Measurements from ENCODE around the gene RAB11FIP2.
"Not testable (repeated sequence)": the region's sequence is repeated elsewhere in the genome, so short reads cannot be mapped to it uniquely, and the experiment has no call there.

RAB11FIP2 gene, protein sequence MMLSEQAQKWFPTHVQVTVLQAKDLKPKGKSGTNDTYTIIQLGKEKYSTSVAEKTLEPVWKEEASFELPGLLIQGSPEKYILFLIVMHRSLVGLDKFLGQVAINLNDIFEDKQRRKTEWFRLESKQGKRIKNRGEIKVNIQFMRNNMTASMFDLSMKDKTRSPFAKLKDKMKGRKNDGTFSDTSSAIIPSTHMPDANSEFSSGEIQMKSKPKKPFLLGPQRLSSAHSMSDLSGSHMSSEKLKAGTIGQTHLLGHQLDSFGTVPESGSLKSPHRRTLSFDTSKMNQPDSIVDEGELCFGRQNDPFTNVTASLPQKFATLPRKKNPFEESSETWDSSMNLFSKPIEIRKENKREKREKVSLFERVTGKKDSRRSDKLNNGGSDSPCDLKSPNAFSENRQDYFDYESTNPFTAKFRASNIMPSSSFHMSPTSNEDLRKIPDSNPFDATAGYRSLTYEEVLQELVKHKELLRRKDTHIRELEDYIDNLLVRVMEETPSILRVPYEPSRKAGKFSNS

DNA sequence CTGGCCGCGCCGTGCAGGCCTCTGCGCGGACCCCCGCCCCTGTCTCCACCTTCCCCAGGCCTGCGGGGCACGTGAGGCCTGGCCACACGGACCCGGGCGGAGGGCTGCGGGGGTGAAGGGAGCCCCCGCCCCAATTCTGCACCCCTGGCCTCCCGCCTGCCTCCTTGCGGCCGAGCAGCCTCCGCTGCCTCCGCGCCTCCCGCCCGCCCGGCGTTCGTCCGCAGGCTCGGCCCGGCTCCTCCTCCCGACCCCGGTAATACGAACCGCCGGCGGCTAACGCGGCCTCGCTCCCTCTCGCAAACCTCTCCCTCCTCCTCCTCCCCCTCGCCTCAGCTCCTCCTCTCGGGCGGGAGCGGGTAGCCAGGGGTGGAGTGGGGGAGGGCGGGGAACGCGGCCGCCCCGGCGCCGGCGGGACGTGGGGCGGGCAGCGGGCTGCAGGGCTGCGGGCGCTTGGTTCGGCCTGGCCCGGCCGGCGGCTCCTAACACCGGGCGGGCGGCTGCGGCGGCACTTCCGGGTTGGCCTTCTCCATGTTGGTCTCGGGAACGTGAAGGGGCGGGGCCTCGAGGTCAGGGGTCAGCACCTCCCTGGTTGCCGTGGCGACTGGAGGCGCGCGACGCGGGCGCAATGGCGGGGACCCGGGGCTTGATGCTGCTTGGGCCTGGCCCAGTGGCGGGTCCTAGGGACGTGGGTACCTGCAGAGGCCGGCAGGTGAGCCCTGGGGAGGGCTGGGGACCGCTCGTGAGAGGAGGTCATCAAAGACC lies at the start of gene RAB11FIP2:
RAB11FIP2 (minus strand) TSS at position 547 of the 762 bp plus-strand sequence. CDS start 778 bp downstream, outside the sequence.
- DNase-seq (ENCODE audit: low read depth), result peak; percentile 94
- TF ChIP-seq, protein P1, sequence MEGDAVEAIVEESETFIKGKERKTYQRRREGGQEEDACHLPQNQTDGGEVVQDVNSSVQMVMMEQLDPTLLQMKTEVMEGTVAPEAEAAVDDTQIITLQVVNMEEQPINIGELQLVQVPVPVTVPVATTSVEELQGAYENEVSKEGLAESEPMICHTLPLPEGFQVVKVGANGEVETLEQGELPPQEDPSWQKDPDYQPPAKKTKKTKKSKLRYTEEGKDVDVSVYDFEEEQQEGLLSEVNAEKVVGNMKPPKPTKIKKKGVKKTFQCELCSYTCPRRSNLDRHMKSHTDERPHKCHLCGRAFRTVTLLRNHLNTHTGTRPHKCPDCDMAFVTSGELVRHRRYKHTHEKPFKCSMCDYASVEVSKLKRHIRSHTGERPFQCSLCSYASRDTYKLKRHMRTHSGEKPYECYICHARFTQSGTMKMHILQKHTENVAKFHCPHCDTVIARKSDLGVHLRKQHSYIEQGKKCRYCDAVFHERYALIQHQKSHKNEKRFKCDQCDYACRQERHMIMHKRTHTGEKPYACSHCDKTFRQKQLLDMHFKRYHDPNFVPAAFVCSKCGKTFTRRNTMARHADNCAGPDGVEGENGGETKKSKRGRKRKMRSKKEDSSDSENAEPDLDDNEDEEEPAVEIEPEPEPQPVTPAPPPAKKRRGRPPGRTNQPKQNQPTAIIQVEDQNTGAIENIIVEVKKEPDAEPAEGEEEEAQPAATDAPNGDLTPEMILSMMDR (conservative IDR thresholded peaks at IDR 0.05; ENCODE audit: low read length), result no peak; the same call in 1 of the 2 replicates
- peak within 1 kb of the TSS; percentile 73 for H3K4me3 ChIP-seq (ENCODE audit: low read length)

DNA sequence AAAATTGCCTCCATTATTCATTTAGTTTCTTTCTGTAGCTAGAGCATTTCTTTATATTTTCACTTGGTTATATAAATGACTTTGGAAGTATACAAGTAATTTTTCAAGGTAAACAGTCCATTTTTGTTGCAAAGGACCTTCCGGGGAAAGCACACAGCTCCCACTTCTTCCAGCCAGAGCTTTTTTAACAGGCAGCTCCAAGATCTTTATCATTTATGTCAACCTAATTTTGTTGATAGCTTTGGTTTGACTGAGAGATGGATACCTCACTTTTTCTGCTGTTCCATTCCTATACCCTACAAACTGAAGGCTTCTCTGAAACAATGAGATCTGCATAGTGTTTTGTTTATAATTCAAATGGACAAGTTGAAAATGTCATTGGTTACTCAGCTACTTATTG lies 49.3 kb upstream of the RAB11FIP2 start:
- TF ChIP-seq, protein P1 (conservative IDR thresholded peaks at IDR 0.05; ENCODE audit: low read length), result no peak
- DNase-seq (ENCODE audit: low read depth), result no peak

DNA sequence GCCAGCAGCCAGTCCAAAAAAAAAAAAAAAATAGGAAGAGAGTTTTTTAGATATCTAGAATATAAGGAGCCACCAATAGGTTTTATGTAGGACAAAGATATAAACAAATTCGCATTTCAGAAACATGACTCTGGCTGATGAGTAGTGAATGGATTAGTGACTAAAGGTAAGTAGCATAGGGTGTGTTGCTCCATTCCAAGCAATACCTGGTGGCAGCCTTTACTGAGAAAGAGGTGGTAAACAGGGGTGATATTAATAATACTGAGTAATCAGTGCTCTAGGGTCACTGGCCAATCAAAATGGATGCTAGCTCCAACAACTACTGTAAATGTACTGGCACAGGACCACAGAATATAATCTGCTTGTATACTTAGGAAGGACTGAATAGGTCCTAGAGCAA lies 45.5 kb upstream of the RAB11FIP2 start:
- TF ChIP-seq, protein P1 (conservative IDR thresholded peaks at IDR 0.05; ENCODE audit: low read length), result no peak
- H3K4me3 ChIP-seq (ENCODE audit: low read length), result no peak overlapping the region
- no peak for DNase-seq (ENCODE audit: low read depth)

More for the DNA sequence above, 49.3 kb upstream of the RAB11FIP2 start:
- no peak overlapping the region for H3K4me3 ChIP-seq (ENCODE audit: low read length)

DNA sequence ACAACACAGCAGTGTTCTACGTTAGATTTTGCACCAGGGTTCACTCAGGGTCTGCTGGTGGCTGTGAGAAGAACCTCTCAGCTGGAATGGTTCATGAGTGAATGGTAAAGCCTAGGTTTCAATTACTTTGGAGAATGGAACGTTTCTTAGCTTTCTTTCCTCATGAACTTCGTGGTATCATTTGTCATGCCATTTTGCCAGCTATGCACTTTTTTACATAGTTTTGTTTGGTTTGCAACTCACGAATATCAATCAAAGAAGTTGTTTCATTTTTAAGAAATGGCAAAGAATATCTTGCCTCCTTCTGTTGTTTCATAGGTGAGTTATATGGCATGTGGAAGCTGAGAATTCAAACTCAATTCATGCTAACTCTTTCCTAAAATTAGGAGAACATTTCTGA lies 34.1 kb upstream of the RAB11FIP2 start:
- no peak for DNase-seq (ENCODE audit: low read depth)

DNA sequence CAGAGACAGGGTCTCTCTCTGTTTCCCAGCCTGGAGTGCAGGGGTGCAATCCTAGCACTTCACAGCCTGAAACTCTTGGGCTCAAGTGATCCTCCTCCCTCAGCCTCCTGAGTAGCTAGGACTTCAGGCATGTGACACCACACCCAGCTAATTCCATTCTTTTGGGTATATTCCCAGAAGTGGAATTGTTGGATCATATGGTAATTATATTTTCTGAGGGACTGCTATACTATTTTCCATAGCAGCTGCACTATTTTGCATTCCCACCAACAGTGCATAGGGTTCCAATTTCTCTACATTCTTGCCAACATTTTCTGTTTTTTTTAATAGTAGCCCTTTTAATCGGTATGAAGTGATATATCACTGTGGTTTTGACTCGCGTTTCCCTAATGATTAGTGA lies 30.0 kb upstream of the RAB11FIP2 start:
- no peak overlapping the region for H3K4me3 ChIP-seq (ENCODE audit: low read length)
- DNase-seq (ENCODE audit: low read depth), result no peak
- TF ChIP-seq, protein P1 (conservative IDR thresholded peaks at IDR 0.05; ENCODE audit: low read length), result no peak

More for the DNA sequence above, 34.1 kb upstream of the RAB11FIP2 start:
- TF ChIP-seq, protein P1 (conservative IDR thresholded peaks at IDR 0.05; ENCODE audit: low read length), result no peak
- H3K4me3 ChIP-seq (ENCODE audit: low read length), result no peak overlapping the region

DNA sequence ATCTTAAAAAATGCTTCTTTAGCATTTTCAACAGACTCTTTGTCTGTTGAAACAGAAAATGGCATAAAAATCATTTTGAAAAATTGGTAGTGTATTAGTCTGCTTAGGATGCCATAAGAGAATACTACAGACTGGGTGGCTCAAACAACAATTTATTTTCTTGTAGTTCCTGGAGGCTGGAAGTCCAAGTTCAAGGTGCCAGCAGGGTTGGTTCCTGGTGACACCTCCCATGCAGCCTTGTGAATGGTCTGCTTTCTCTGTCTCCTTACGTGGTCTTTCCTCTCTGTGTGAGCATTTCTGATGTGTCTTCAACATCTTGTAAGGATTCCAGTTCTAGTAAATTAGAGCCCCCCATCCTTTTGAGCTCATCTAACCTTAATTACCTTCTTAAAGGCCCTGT lies 26.1 kb upstream of the RAB11FIP2 start:
- no peak overlapping the region for H3K4me3 ChIP-seq (ENCODE audit: low read length)
- TF ChIP-seq, protein P1 (conservative IDR thresholded peaks at IDR 0.05; ENCODE audit: low read length), result no peak
- no peak for DNase-seq (ENCODE audit: low read depth)

DNA sequence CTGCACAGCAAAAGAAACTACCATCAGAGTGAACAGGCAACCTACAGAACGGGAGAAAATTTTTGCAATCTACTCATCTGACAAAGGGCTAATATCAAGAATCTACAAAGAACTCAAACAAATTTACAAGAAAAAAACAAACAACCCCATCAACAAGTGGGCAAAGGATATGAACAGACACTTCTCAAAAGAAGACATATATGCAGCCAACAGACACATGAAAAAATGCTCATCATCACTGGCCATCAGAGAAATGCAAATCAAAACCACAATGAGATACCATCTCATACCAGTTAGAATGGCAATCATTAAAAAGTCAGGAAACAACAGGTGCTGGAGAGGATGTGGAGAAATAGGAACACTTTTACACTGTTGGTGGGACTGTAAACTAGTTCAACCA lies 20.6 kb upstream of the RAB11FIP2 start:
- not testable (repeated sequence) for DNase-seq (ENCODE audit: low read depth); H3K4me3 ChIP-seq (ENCODE audit: low read length)

Data from AG10803 (cell line).